GM12874 (cell line): ENCODE data around the gene MAPRE2.

ENCODE experiments used
- TF ChIP-seq, protein P1 (sequence below): IDR thresholded peaks from 2 replicates; pipeline ENCODE4 v1.5.1; 2011; ENCODE audit warnings: low read depth, mild to moderate bottlenecking, control low read depth, low read length, moderate library complexity; ENCODE audit not compliant: insufficient read depth

The MAPRE2 gene

DNA sequence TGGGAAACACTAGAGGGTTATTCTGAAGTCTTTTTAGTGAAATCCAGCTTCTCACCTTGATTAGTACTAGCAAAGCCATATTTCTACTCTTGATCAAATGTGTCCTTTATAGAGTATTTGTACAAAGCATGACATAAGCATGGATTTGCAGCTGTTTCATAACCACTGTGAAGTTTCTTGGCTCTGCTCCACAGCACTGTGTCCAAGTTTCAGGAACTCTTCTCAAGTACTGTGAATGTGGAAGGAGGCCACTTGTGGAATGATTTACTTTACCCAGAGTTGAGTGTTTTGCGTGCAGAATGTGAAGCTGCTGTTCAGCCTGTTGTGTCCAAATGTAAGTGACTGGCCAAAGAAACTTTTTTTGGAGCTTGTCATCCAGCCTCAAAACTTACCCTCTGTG is 16.2 kb upstream of the MAPRE2 start:
- TF ChIP-seq, protein P1, sequence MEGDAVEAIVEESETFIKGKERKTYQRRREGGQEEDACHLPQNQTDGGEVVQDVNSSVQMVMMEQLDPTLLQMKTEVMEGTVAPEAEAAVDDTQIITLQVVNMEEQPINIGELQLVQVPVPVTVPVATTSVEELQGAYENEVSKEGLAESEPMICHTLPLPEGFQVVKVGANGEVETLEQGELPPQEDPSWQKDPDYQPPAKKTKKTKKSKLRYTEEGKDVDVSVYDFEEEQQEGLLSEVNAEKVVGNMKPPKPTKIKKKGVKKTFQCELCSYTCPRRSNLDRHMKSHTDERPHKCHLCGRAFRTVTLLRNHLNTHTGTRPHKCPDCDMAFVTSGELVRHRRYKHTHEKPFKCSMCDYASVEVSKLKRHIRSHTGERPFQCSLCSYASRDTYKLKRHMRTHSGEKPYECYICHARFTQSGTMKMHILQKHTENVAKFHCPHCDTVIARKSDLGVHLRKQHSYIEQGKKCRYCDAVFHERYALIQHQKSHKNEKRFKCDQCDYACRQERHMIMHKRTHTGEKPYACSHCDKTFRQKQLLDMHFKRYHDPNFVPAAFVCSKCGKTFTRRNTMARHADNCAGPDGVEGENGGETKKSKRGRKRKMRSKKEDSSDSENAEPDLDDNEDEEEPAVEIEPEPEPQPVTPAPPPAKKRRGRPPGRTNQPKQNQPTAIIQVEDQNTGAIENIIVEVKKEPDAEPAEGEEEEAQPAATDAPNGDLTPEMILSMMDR, result no peak

- TF ChIP-seq, protein P1, result peak; percentile 22; the same call in 1 of the 2 replicates
These were observed 14.7 kb upstream of the MAPRE2 start for GRCh38 chr18:35026407-35027061.

DNA sequence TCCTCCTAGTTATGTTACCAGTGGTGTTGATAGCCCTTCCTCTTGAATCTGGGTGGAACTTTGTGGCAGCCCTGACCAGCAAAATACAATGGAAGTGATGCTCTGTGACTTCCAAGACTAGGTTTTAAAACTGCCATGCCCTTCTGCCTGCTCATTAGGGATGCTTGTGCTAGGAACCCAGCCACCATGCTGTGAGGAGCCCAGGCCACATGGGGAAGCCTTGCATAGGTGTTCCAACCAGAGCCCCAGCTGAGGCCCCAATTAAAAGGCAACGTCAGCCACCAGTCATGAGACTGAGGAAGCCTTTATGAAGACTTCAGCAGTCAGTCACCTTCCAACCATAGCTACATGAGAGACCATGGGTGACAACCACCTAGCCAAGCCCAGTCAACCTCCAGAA is 14.0 kb upstream of the MAPRE2 start:
- TF ChIP-seq, protein P1, result no peak

DNA sequence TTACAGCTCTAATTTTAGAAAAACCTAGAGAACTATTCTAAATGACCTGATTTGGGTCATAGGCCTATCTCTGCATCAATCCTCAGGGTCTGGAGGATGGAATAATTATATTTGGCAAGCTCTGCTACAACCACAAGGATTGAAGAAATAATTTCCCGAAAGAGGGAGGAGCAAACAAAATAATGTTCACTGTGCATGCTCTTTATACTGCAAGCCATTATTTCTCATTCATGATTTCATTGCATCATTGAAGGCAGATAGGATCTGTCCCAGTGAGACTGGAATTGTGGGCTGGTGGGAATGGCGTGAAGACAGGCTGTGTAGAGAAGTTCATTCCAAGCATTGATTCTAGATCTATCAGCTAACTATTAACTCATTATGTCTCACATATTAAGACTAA is 12.7 kb upstream of the MAPRE2 start:
- TF ChIP-seq, protein P1, result no peak

DNA sequence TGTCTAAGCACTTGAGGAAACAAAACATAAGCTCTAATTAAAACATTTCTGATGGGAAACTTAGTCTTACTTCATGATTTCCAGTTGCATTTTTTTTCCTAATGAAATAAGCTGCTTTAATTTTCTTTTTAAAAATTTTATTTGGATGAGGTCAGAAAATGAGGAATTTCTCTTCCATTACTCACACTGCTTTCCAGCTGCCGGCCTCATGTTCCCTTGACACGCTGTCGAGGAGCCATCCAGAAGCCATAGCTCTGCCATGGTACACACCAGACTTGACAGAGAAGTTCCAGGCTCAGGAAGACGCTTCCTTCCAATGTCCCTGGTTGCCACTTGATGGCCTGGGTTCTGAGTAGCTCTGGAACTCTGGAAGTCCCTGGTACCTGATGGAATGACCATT is 12.1 kb upstream of the MAPRE2 start:
- TF ChIP-seq, protein P1, result no peak

DNA sequence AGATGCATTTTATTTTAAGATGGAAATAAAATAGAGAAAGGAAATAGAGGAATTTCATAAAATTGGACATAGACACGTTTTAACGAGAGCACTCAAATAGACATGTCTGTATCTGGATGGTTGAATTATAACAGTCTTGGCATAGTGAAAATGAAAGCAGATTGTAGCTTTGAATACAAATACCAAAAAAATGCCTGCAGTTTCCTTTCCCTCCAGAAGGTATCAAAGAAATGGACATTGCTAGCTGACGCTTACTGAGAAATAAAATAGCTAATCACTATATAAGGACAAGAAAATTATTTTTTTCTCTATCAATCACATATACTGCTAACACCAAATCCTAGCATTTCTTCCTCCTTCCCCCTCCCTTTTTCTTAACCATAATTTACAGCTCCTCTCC is 11.4 kb upstream of the MAPRE2 start:
- TF ChIP-seq, protein P1, result no peak

DNA sequence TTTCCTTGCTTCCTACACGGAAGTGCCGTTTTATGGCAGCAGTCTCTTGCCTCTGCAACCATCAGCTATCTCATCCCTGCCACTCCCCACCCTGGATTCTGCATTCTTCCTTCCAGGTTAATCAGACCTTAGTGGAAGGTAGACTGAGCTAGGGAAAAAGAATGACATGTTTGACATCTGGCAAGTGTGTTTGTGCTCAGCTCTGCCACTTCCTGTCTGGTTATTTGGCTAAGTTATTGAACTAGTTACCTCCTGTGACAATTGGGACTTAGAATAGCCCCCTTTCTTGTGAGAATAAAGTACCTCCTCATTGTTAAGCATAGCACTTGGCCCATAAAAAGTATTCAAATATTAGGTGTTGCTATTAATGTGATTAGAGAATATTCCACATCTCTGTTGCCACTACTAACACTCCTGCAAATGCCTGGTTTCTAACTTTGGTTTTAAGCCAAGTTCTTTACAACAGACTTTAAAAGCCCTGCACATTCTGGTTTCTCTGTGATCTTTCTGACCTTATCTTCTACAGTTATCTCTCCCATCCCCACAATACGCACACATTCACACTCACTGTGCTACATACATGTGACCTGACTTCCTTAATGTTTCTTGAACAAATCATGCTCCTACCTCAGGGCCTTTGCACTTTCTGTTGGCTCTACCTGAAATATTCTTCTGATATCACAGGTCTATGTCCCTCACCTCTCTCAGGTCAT is 10.8 kb upstream of the MAPRE2 start:
- TF ChIP-seq, protein P1, result no peak
